Activated CD4-positive, alpha-beta T cell treated with anti-CD3 and anti-CD28 coated beads for 36 hours (primary cell): ENCODE data around the gene TMEM182. TPM values are rescaled to one million over a fixed set of nuclear protein-coding genes. Genes with fewer than 3 reads are reported as not detected.

Experiments used
- ATAC-seq: fragments of 200-7000 bp; cut with Tn5 transposase; one replicate; pipeline ENCODE4 v1.10.0; 2021; ENCODE audit warnings: mild to moderate bottlenecking, moderate library complexity
- CTCF ChIA-PET: fragments of 350-600 bp; sonication (Branson Sonifier 250); formaldehyde crosslinking; loops from one replicate; lab custom pipeline; 2021; ENCODE audit warnings: antibody characterized with exemption; lab: Charles Lee
- POLR2A ChIA-PET: fragments of 350-600 bp; sonication (Branson Sonifier 250); formaldehyde crosslinking; loops from one replicate; lab custom pipeline; 2021; ENCODE audit warnings: antibody characterized with exemption, inconsistent platforms; lab: Charles Lee
- DNase-seq: peaks from one replicate; pipeline ENCODE4 v3.0.0-alpha.2; 2020
- H3K27ac Mint-ChIP-seq: one replicate; pipeline ENCODE4 v1.8.0; 2021; ENCODE audit warnings: mixed read lengths
- H3K27me3 Mint-ChIP-seq: one replicate; pipeline ENCODE4 v1.8.0; 2021; ENCODE audit warnings: mixed read lengths
- H3K36me3 Mint-ChIP-seq: one replicate; pipeline ENCODE4 v1.8.0; 2021; ENCODE audit warnings: low read depth, mixed read lengths
- H3K4me1 Mint-ChIP-seq: one replicate; pipeline ENCODE4 v1.8.0; 2021; ENCODE audit warnings: mixed read lengths
- H3K4me3 Mint-ChIP-seq: one replicate; pipeline ENCODE4 v1.8.0; 2021; ENCODE audit warnings: mild to moderate bottlenecking, moderate library complexity, mixed read lengths
- H3K9me3 Mint-ChIP-seq: one replicate; pipeline ENCODE4 v1.8.0; 2021; ENCODE audit warnings: low read depth, mixed read lengths
- intact Hi-C, 2 experiments: fragments of 100-400 bp; cut with DNase I in 1 of 2; cut with micrococcal nuclease in 1 of 2; formaldehyde crosslinking; loops; one replicate each; pipeline versions ENCODE4 v1.14.2 to v1.15.1; 2022 to 2024; cut with DNase I, micrococcal nuclease
- total RNA-seq, 2 experiments: library from RNA; stranded (reverse); gene quantifications; one replicate each; pipeline ENCODE4 v1.2.3, GENCODE V29; 2021

TMEM182 gene
- total RNA-seq, 2 experiments from 2014 or later: 6.1 to 7.4 TPM

DNA sequence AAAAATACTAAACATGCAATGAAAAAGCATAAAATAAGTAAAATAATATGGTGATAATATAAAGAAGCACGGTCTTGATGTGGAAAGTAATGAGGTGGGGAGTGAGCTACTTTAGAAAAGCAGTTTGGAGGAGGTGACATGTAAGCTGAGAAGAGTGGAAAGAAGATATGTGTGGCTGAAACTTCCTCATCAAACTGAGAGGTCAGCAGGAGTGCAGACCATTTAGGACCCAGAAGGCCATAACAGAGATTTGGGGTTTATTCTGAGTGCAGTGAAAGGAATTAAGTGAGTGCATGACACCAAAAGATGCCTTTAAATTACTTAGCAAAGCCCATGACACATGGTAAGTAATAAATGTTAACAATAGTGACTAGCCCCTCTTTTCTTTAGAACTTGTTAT is 24.4 kb upstream of the TMEM182 start:
- peak overlapping the region; percentile 96 for H3K4me3 Mint-ChIP-seq
- peak overlapping the region; percentile 57 for H3K27ac Mint-ChIP-seq
- intact Hi-C loops: loop anchor here (2.0 to 5.0 kb wide), 2 partner anchors 70 to 73 kb away; no protein-coding TSS in a partner anchor
- ChIA-PET POLR2A (no interaction called here), CTCF (interaction anchor here (1.0 to 7.7 kb wide), 4 partner anchors 16 to 121 kb away, joined by 3 to 61 read pairs (median 12); partner anchors contain the start of gene TMEM182)
- peaks cover 2% of the 10 kb centered on the region for H3K36me3 Mint-ChIP-seq
- peaks cover 31% of the 10 kb centered on the region for H3K4me1 Mint-ChIP-seq
- ATAC-seq: no peak
- no peaks in the 10 kb centered on the region for H3K27me3 Mint-ChIP-seq
- DNase-seq: no peak
- H3K9me3 Mint-ChIP-seq: no peaks in the 10 kb centered on the region

DNA sequence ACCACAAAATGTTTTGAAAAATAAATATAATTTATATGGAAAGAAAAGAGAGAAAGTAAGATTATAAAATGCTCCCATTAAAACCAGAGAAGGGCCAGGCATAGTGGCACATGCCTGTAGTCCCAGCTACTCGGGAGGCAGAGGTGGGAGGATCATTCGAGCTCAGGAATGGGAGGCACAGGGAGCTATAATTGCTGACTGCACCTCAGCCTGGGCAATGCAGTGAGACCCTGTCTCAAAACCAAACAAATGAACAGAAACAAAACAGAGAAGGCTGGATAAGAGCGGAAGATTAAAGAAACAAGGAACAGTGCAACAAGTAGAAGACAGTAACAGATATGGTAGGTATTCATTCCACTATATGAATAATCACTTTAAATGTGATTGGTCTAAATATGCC is 18.6 kb upstream of the TMEM182 start:
- ATAC-seq (no peak), DNase-seq (no peak)
- H3K27me3 Mint-ChIP-seq: no peaks in the 10 kb centered on the region
- no peak overlapping the region for H3K27ac Mint-ChIP-seq
- H3K9me3 Mint-ChIP-seq: no peaks in the 10 kb centered on the region
- ChIA-PET POLR2A (no interaction called here), CTCF (interaction anchor here (3.0 kb wide), 1 partner anchor 9 kb away, joined by 23 read pairs; no protein-coding TSS in a partner anchor)
- no peak overlapping the region for H3K4me3 Mint-ChIP-seq
- intact Hi-C loops: no loop called here
- H3K4me1 Mint-ChIP-seq: no peaks in the 10 kb centered on the region
- peaks cover 2% of the 10 kb centered on the region for H3K36me3 Mint-ChIP-seq

DNA sequence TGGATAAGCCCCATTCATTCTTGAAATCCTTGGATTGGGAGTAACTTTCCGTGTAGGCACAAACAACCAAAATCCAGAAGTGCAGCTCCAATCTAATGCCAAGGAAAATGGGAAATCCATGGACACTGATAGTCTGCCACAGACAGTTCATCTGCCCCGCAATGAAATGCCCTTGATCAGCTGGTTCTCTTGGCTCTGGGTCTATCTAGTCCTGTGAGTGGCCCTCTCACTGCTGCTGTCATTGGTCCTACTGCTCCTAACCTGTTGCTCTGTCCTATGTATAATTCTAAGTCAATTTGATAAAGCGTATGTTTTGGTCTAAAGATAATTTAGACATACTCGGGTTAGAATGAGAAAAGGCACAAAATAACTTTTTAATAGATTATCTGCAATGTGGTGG is 13.7 kb upstream of the TMEM182 start:
- Mint-ChIP-seq H3K27ac (no peak overlapping the region), H3K27me3 (no peaks in the 10 kb centered on the region), H3K36me3 (no peaks in the 10 kb centered on the region), H3K4me1 (no peaks in the 10 kb centered on the region), H3K9me3 (no peaks in the 10 kb centered on the region), H3K4me3 (no peak overlapping the region)
- DNase-seq (no peak), ATAC-seq (no peak)
- CTCF ChIA-PET: interaction anchor here (1.4 kb wide), 1 partner anchor 15 kb away, joined by 7 read pairs; no protein-coding TSS in a partner anchor
- POLR2A ChIA-PET: no interaction called here
- intact Hi-C loops: no loop called here

DNA sequence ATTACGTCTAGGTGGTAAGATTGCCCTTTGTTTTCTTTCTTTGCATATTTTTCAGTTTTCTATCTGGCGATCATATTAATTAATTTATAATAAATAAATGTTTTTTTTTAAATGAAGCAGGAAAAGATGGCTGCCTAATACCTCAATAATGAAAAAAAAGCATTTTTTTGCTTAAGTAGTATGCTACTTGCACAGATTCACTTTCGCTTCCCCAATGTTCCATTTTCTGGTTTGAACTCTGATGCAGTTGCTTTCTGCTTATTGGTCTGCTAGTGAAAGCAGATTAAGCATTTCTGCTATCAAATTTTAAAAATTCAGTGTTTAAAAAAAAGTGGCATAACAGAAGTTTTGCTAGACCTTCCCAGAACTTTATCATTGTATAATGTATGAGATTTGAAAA is 11.9 kb upstream of the TMEM182 start:
- Mint-ChIP-seq H3K4me3 (no peak overlapping the region), H3K4me1 (no peaks in the 10 kb centered on the region), H3K9me3 (no peaks in the 10 kb centered on the region), H3K27me3 (no peaks in the 10 kb centered on the region), H3K36me3 (no peaks in the 10 kb centered on the region), H3K27ac (no peak overlapping the region)
- intact Hi-C loops: no loop called here
- CTCF ChIA-PET: no interaction called here
- POLR2A ChIA-PET: no interaction called here
- ATAC-seq: no peak
- no peak for DNase-seq

DNA sequence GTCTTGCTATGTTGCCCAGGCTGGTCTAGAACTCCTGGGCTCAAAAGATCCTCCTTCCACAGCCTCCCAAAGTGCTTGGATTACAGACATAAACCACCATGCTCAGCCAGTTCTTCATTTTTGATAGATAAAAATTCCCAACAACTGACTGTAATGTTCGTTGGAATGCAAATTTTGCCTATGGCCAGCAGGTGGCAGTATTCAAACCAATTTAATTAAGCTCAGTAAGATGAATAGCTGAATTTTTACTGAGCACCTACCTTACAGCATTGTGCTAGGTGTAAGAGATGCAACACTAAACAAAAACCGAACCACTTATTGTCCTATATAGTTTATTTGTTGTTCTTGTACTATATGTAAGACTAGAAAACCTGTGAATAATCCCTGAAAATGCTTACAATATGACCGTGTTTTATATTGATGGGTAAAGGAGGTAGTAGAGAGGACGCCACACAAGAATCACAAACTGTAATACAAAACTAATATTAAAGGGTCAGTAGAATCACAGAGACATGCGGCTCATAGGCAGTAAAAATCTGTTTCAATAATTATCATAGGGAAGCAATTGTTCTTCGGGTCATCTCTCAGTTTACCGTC is 8.2 kb upstream of the TMEM182 start:
- Mint-ChIP-seq H3K36me3 (no peaks in the 10 kb centered on the region), H3K4me1 (no peaks in the 10 kb centered on the region), H3K27ac (no peak overlapping the region), H3K27me3 (no peaks in the 10 kb centered on the region), H3K9me3 (no peaks in the 10 kb centered on the region), H3K4me3 (no peak overlapping the region)
- intact Hi-C loops: loop anchor here (1.0 to 2.0 kb wide), 2 partner anchors 53 kb away; no protein-coding TSS in a partner anchor
- ChIA-PET CTCF (interaction anchor here (0.6 to 6.5 kb wide), 27 partner anchors 8 to 349 kb away, joined by 3 to 88 read pairs (median 5); partner anchors contain the start of gene TMEM182), POLR2A (interaction anchor here (0.6 to 0.8 kb wide), 2 partner anchors 54 to 239 kb away, joined by 3 to 4 read pairs; no protein-coding TSS in a partner anchor)
- DNase-seq: peak; percentile 38
- ATAC-seq: no peak

DNA sequence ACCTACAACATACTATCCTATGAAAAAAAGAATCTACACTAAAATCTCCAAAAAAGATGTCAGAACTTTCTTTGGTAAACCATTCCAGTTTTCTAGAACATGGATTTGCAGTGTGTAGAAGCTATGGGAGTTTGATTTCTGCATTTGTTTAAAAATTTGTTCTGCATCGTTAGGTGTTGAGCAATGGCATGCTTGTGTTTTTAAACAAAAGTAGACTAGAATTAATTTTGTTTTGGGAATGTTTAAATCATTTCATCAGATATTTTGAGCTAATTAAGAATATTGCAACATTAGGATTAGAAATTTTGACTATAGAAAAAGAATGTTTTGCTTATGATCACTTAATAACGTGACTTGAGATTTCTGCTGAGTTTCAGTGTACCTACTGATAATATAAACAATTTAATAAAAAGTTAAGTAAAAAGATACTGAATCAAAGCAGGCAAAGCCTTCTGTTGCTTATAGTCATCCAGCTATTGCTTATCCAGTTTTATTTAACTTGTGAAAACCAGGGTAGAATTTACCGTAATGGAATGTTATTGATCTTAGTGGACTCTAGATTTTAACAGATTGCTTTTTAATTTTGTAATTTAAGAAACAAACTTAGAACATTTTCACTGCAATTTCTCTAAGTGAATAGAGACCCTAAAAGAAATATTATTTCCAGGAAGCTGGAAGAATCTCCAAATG is 7.2 kb upstream of the TMEM182 start:
- intact Hi-C loops: no loop called here
- Mint-ChIP-seq H3K27ac (no peak overlapping the region), H3K4me1 (no peaks in the 10 kb centered on the region), H3K4me3 (no peak overlapping the region), H3K9me3 (no peaks in the 10 kb centered on the region), H3K36me3 (no peaks in the 10 kb centered on the region), H3K27me3 (no peaks in the 10 kb centered on the region)
- ChIA-PET CTCF (interaction anchor here (0.7 to 6.5 kb wide), 12 partner anchors 8 to 51 kb away, joined by 3 to 88 read pairs (median 8); a partner anchor contains a TSS), POLR2A (no interaction called here)
- no peak for DNase-seq
- no peak for ATAC-seq

DNA sequence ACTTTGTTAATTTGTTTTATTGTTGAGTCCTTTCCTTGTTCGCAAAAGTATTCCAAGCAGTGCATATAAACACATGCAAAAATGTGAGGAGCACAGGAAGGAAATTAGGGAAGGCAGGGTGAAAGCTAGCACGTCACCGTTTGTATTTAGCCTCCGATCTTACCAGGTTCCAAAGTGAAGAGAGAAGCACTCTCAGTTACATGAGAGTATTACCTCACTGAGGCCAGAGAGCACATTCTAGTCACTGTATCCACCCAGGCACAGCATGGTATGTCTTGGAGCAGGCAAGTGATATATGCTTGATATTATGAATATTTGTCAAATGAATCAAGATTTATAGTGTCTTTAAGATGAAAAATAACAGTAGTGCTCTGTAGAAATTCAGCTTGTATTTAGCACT is 6.5 kb upstream of the TMEM182 start:
- ChIA-PET POLR2A (no interaction called here), CTCF (interaction anchor here (0.8 to 6.5 kb wide), 6 partner anchors 8 to 50 kb away, joined by 3 to 88 read pairs (median 10); a partner anchor contains a TSS)
- intact Hi-C loops: no loop called here
- Mint-ChIP-seq H3K4me1 (no peaks in the 10 kb centered on the region), H3K36me3 (no peaks in the 10 kb centered on the region), H3K4me3 (no peak overlapping the region), H3K9me3 (no peaks in the 10 kb centered on the region), H3K27me3 (no peaks in the 10 kb centered on the region), H3K27ac (no peak overlapping the region)
- ATAC-seq: no peak
- no peak for DNase-seq

DNA sequence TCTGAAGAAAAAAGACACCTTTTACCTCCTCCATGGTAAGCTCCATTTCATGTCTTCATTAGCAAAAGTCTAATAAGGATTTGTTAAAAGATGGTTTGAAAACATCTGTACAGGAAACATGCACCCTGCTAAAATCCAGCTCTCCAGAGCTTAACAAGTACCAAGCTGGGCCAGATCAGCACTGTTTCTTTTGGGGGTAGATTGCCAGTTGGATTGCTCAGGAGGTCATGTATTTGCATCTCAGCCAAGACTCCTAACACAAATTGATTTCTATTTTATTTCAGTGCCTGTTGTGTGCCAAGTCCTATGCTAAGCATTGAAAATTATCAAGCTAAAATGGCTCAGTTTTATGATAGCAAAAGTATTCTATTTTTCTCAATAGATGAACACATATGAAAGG is 3.4 kb upstream of the TMEM182 start:
- POLR2A ChIA-PET: no interaction called here

DNA sequence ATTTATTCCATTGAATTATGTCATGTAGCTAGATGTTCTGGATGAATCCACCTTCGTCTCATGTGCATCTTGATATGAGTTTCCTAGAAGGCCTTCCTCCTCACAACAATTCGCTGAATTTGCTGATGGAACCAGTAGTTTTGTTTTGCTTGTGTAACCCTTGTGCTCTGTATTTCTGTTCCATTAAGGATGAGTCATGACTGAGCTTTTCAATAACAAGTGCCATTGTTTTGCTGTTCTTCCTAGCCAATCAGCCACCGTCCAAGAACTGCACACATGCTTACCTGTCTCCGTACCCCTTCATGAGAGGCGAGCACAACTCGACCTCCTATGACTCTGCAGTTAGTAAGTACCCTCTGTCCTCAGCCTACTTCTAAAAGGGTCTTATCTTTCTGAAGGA is 2.3 kb downstream of the TMEM182 start:
- H3K36me3 Mint-ChIP-seq: peaks cover 19% of the 10 kb centered on the region
- DNase-seq: no peak
- intact Hi-C loops: no loop called here
- ChIA-PET CTCF (interaction anchor here (1.5 kb wide), 1 partner anchor 11 kb away, joined by 10 read pairs; no protein-coding TSS in a partner anchor), POLR2A (interaction anchor here (0.6 kb wide), 1 partner anchor 23 kb away, joined by 3 read pairs; no protein-coding TSS in a partner anchor)
- ATAC-seq: no peak
- no peak overlapping the region for H3K4me3 Mint-ChIP-seq
- no peaks in the 10 kb centered on the region for H3K9me3 Mint-ChIP-seq
- no peak overlapping the region for H3K27ac Mint-ChIP-seq
- H3K27me3 Mint-ChIP-seq: no peaks in the 10 kb centered on the region
- H3K4me1 Mint-ChIP-seq: no peaks in the 10 kb centered on the region

More for the DNA sequence above, 3.4 kb upstream of the TMEM182 start:
- no peaks in the 10 kb centered on the region for H3K4me1 Mint-ChIP-seq
- H3K27me3 Mint-ChIP-seq: no peaks in the 10 kb centered on the region
- DNase-seq: no peak
- peaks cover under 1% of the 10 kb centered on the region for H3K36me3 Mint-ChIP-seq
- H3K27ac Mint-ChIP-seq: no peak overlapping the region
- no peaks in the 10 kb centered on the region for H3K9me3 Mint-ChIP-seq
- intact Hi-C loops: no loop called here
- no peak for ATAC-seq
- CTCF ChIA-PET: interaction anchor here (0.9 to 1.4 kb wide), 2 partner anchors 9 to 16 kb away, joined by 3 to 4 read pairs; no protein-coding TSS in a partner anchor
- no peak overlapping the region for H3K4me3 Mint-ChIP-seq

DNA sequence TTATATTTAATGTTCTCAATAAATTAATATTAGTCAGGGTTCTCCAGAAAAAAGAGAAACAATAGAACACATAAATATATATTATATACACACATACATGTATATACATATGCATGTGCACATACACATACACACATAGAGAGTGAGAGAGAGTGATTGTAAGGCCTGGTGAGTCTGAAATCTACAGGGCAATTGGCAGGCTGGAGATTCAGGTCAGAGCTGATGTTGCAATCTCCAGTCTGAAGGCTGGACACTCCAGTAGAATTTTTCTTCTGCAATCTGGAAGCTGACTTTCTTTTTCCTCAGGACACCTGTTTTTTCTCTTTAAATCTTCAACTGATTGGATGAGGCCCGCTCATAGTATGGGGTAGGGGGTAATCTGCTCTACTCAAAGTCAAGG is 3.2 kb downstream of the TMEM182 start:
- Mint-ChIP-seq H3K4me1 (no peaks in the 10 kb centered on the region), H3K27ac (no peak overlapping the region), H3K9me3 (no peaks in the 10 kb centered on the region), H3K4me3 (no peak overlapping the region), H3K27me3 (no peaks in the 10 kb centered on the region), H3K36me3 (peaks cover 20% of the 10 kb centered on the region)
- DNase-seq: no peak
- CTCF ChIA-PET: interaction anchor here (0.7 to 1.5 kb wide), 4 partner anchors 10 to 41 kb away, joined by 3 to 10 read pairs (median 4); no protein-coding TSS in a partner anchor
- ATAC-seq: no peak
- intact Hi-C loops: no loop called here
- POLR2A ChIA-PET: no interaction called here

DNA sequence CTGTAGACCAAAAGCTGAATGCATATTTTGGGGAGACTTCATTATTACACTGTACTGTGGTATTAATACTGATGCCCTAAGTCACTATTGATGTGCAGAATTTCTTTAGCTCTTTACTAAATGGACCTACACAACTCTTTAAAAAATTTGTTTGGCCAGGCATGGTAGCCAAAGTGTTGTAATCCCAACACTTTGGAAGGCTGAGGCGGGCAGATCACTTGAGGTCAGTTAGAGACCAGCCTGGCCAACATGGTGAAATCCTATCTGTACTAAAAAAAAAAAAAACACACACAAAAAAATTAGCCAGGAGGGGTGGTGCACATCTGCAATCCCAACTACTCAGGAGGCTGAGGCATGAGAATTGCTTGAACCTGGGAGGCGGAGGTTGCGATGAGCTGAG is 6.4 kb downstream of the TMEM182 start:
- ATAC-seq: no peak
- no peak overlapping the region for H3K4me3 Mint-ChIP-seq
- no peaks in the 10 kb centered on the region for H3K27me3 Mint-ChIP-seq
- H3K36me3 Mint-ChIP-seq: peaks cover 20% of the 10 kb centered on the region
- intact Hi-C loops: no loop called here
- ChIA-PET CTCF (interaction anchor here (1.7 kb wide), 1 partner anchor 15 kb away, joined by 9 read pairs; no protein-coding TSS in a partner anchor), POLR2A (no interaction called here)
- no peak for DNase-seq
- H3K4me1 Mint-ChIP-seq: no peaks in the 10 kb centered on the region
- no peaks in the 10 kb centered on the region for H3K9me3 Mint-ChIP-seq
- H3K27ac Mint-ChIP-seq: no peak overlapping the region
